Type B pancreatic cell (in vitro differentiated cells): ENCODE results near the gene IMMP2L. TPM values are rescaled to one million over a fixed set of nuclear protein-coding genes. Genes with fewer than 3 reads are reported as not detected.
A peak's percentile ranks its signal among the peaks of the same experiment; 100 is the strongest.

ENCODE experiments used
- DNase-seq: peaks from one replicate; pipeline ENCODE4 v3.0.0; 2021; ENCODE audit warnings: mixed read lengths; ENCODE audit not compliant: unreplicated experiment; ENCODE audit errors: extremely low spot score
- H3K27ac Mint-ChIP-seq: 2 replicates; pipeline ENCODE4 v1.8.0; 2021; ENCODE audit warnings: mild to moderate bottlenecking, mixed read lengths
- H3K27me3 Mint-ChIP-seq: 2 replicates; pipeline ENCODE4 v1.8.0; 2021; ENCODE audit warnings: mixed read lengths
- H3K36me3 Mint-ChIP-seq: 2 replicates; pipeline ENCODE4 v1.8.0; 2021; ENCODE audit warnings: mixed read lengths
- H3K4me1 Mint-ChIP-seq: one replicate; pipeline ENCODE4 v1.8.0; 2021; ENCODE audit warnings: mixed read lengths; ENCODE audit not compliant: unreplicated experiment
- H3K4me3 Mint-ChIP-seq: 2 replicates; pipeline ENCODE4 v1.8.0; 2021; ENCODE audit warnings: mild to moderate bottlenecking, mixed read lengths
- H3K9me3 Mint-ChIP-seq: 2 replicates; pipeline ENCODE4 v1.8.0; 2021; ENCODE audit warnings: mixed read lengths
- total RNA-seq: library from RNA; stranded (reverse); gene quantifications from 2 replicates; pipeline ENCODE4 v1.2.1, GENCODE V29; 2021; ENCODE audit warnings: low replicate concordance
- TF ChIP-seq, protein P1 (sequence below): fragments of 200-600 bp; sonication (generic); conservative IDR thresholded peaks from 2 replicates; pipeline ENCODE4 v1.5.0; 2021; ENCODE audit warnings: antibody characterized with exemption, mild to moderate bottlenecking

The IMMP2L gene
- total RNA-seq, 1 donor from 2014 or later, result 23.0 TPM

- H3K27me3 Mint-ChIP-seq, result no peaks in the 10 kb centered on the region
- no peaks in the 10 kb centered on the region for H3K36me3 Mint-ChIP-seq
- H3K9me3 Mint-ChIP-seq, result no peaks in the 10 kb centered on the region
- no peak for DNase-seq
- no peak overlapping the region for H3K4me3 Mint-ChIP-seq
- TF ChIP-seq, protein P1, sequence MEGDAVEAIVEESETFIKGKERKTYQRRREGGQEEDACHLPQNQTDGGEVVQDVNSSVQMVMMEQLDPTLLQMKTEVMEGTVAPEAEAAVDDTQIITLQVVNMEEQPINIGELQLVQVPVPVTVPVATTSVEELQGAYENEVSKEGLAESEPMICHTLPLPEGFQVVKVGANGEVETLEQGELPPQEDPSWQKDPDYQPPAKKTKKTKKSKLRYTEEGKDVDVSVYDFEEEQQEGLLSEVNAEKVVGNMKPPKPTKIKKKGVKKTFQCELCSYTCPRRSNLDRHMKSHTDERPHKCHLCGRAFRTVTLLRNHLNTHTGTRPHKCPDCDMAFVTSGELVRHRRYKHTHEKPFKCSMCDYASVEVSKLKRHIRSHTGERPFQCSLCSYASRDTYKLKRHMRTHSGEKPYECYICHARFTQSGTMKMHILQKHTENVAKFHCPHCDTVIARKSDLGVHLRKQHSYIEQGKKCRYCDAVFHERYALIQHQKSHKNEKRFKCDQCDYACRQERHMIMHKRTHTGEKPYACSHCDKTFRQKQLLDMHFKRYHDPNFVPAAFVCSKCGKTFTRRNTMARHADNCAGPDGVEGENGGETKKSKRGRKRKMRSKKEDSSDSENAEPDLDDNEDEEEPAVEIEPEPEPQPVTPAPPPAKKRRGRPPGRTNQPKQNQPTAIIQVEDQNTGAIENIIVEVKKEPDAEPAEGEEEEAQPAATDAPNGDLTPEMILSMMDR, result no peak
- H3K27ac Mint-ChIP-seq, result peak overlapping the region; percentile 22
- peaks cover 5% of the 10 kb centered on the region for H3K4me1 Mint-ChIP-seq
These were observed 424.7 kb downstream of the IMMP2L start for GRCh38 chr7:111137296-111138192.

DNA sequence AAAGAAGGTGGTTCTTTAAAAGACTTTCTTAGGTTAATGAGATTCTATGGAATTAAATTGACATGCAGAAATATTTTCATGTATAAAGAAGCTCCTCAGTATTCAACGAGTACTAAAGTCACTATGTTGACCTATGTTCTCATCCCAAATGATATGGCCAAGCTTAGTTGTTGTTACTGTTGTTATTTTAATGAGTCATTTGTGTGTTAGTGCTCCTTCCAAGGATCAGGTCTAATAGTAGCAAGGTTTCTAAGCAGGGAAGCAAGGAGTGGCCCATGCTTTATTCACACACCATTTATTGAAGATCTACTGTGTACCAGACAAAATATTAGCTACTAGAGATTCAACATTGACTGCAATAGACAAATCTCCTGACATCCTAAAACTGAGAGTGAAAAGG lies 429.5 kb downstream of the IMMP2L start:
- TF ChIP-seq, protein P1, result no peak
- H3K4me1 Mint-ChIP-seq, result no peaks in the 10 kb centered on the region
- DNase-seq, result no peak
- no peak overlapping the region for H3K27ac Mint-ChIP-seq
- H3K9me3 Mint-ChIP-seq, result no peaks in the 10 kb centered on the region
- no peaks in the 10 kb centered on the region for H3K27me3 Mint-ChIP-seq
- H3K4me3 Mint-ChIP-seq, result no peak overlapping the region
- no peaks in the 10 kb centered on the region for H3K36me3 Mint-ChIP-seq

DNA sequence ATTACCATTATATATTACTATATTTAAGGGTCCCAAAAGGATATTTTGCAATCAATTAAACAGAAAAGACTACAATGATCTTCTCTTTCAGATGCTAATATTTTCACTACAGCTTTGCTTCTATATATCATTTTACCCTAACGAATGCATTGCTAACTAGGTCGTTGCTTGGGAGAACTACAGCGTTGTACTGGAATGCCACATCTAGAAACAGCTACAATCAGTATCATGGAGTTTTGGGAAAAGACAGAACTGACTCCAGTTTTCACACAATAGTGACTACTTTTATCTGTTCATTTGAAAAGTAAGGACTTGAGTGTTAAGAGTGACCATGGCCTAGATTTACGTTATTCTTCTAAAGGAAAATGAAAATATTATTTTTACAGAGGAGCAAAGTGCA lies 432.9 kb downstream of the IMMP2L start:
- H3K4me1 Mint-ChIP-seq, result no peaks in the 10 kb centered on the region
- no peak for DNase-seq
- H3K4me3 Mint-ChIP-seq, result no peak overlapping the region
- H3K36me3 Mint-ChIP-seq, result no peaks in the 10 kb centered on the region
- no peak overlapping the region for H3K27ac Mint-ChIP-seq
- H3K9me3 Mint-ChIP-seq, result no peaks in the 10 kb centered on the region
- TF ChIP-seq, protein P1, result no peak
- H3K27me3 Mint-ChIP-seq, result no peaks in the 10 kb centered on the region

DNA sequence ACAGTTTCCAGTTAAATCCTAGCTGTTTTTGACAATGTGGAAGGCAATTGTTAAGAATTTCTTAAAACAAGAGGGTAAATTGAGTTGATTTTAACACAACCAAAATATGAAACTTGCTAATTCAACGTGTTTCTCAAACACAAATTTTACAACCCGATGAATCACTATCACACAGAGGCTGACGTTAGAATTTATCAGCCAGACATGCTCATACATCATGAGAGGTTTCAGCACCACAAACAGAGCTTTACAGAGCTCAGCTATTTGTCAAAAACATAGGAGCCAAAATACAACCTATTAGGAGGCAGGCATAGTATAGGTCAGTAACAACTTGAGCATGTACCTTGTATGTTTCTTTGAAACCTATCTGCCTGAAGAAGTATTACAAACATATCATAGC lies 435.3 kb downstream of the IMMP2L start:
- DNase-seq, result no peak
- H3K27ac Mint-ChIP-seq, result no peak overlapping the region
- no peaks in the 10 kb centered on the region for H3K27me3 Mint-ChIP-seq
- no peaks in the 10 kb centered on the region for H3K36me3 Mint-ChIP-seq
- H3K9me3 Mint-ChIP-seq, result no peaks in the 10 kb centered on the region
- TF ChIP-seq, protein P1, result no peak
- H3K4me1 Mint-ChIP-seq, result no peaks in the 10 kb centered on the region
- no peak overlapping the region for H3K4me3 Mint-ChIP-seq

GRCh38 chr7:111115966-111116365 lies 446.3 kb downstream of the IMMP2L start:
- Mint-ChIP-seq H3K4me3 (no peak overlapping the region), H3K27me3 (no peaks in the 10 kb centered on the region), H3K27ac (no peak overlapping the region), H3K4me1 (peaks cover 7% of the 10 kb centered on the region), H3K36me3 (peaks cover 3% of the 10 kb centered on the region), H3K9me3 (peaks cover 3% of the 10 kb centered on the region)
- TF ChIP-seq, protein P1, result no peak
- DNase-seq, result no peak
